Measurements from ENCODE around the gene UBD. TPM values are rescaled to one million over a fixed set of nuclear protein-coding genes. Genes with fewer than 3 reads are reported as not detected.

Gene UBD
- total RNA-seq, 1 donor from 2014 or later, result not detected

DNA sequence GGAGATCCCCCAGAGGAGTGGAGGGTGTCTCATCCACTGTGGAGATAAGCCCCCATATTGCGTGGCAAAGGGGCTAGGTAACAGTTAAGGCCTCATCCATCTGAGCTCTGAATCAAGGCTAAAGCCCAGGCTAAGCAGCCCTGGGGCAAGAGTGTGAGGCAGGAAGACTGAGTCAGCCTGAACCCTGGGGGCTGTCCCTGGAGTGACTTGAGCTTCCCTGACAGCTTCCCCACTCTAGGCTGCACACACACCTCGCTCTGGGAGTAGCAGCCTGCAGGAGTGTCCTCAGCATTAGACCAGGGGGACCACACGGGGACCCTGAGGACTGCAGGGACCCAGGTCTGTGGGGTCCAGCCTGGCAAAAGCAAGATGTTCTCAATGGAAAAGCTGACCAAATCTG, 27.9 kb downstream of the UBD start:
- TF ChIP-seq, protein P1, sequence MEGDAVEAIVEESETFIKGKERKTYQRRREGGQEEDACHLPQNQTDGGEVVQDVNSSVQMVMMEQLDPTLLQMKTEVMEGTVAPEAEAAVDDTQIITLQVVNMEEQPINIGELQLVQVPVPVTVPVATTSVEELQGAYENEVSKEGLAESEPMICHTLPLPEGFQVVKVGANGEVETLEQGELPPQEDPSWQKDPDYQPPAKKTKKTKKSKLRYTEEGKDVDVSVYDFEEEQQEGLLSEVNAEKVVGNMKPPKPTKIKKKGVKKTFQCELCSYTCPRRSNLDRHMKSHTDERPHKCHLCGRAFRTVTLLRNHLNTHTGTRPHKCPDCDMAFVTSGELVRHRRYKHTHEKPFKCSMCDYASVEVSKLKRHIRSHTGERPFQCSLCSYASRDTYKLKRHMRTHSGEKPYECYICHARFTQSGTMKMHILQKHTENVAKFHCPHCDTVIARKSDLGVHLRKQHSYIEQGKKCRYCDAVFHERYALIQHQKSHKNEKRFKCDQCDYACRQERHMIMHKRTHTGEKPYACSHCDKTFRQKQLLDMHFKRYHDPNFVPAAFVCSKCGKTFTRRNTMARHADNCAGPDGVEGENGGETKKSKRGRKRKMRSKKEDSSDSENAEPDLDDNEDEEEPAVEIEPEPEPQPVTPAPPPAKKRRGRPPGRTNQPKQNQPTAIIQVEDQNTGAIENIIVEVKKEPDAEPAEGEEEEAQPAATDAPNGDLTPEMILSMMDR (IDR thresholded peaks at IDR 0.05), result no peak
- no peak for DNase-seq (ENCODE audit: low spot score in 2 of 2)
- no peaks in the 10 kb centered on the region for H3K4me1 ChIP-seq
- intact Hi-C loops (cut with DNase I), result no loop called here
- H3K27me3 ChIP-seq, result no peaks in the 10 kb centered on the region
- H3K36me3 ChIP-seq, result no peaks in the 10 kb centered on the region
- no peaks in the 10 kb centered on the region for H3K9me3 ChIP-seq
- no peak overlapping the region for H3K4me3 ChIP-seq
- no peak overlapping the region for H3K27ac ChIP-seq

DNA sequence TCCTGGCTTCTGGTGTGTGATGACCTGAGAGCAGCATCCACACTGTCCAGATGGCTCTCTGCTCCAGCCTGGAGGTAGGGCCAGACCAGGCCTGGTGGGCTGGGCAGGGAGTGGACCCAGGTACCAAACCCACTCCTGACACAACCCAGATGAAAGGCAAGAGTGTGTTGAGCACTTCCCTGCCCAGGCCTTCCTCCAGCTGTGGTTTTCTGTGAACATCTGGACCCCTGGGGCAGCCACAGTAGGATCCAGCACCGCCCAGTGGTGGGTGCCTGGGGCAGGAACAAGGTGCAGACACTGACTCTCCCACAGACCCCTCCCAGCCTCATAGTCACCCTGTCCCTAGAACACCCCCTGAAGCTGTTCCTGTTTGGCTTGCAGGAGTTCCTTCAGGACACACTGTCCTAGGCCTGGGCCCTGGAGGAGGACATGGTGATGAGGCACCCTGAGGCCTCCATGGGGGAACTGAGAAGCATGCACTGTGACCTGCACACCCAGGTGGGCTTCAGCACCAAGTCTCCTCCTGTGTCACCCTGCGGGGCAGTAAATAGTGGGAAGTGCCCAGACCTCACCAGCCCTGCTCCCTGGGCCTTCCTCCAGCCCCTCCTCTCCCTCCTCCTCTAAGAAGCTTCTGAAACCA, 28.7 kb downstream of the UBD start:
- Histone ChIP-seq H3K9me3 (no peaks in the 10 kb centered on the region), H3K4me3 (no peak overlapping the region), H3K4me1 (no peaks in the 10 kb centered on the region), H3K27me3 (no peaks in the 10 kb centered on the region), H3K36me3 (no peaks in the 10 kb centered on the region), H3K27ac (no peak overlapping the region)
- TF ChIP-seq, protein P1 (IDR thresholded peaks at IDR 0.05), result no peak
- no peak for DNase-seq (ENCODE audit: low spot score in 2 of 2)
- intact Hi-C loops (cut with DNase I), result no loop called here

DNA sequence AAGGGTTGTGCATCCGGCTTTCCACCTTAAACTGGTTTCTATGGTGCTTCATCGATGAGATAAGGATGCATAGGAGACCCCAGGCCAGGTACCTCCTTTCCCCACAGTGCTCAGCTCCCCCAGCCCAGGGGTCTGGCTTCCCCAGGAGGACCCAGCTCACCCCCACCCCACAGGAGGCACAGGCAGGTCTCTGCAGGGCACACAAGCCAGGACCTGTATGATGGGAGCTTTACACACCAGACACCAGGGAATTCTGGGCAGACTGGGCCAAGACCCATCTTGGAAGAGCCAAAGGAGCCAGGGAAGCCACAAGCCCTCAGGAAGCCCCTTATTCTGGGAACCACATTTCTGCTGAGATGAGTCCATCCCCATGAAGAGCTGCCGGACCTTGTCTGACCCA, 29.6 kb downstream of the UBD start:
- Histone ChIP-seq H3K36me3 (no peaks in the 10 kb centered on the region), H3K4me1 (no peaks in the 10 kb centered on the region), H3K27ac (no peak overlapping the region), H3K4me3 (no peak overlapping the region), H3K27me3 (no peaks in the 10 kb centered on the region), H3K9me3 (no peaks in the 10 kb centered on the region)
- DNase-seq (ENCODE audit: low spot score in 2 of 2), result no peak
- TF ChIP-seq, protein P1 (IDR thresholded peaks at IDR 0.05), result no peak
- intact Hi-C loops (cut with DNase I), result no loop called here

DNA sequence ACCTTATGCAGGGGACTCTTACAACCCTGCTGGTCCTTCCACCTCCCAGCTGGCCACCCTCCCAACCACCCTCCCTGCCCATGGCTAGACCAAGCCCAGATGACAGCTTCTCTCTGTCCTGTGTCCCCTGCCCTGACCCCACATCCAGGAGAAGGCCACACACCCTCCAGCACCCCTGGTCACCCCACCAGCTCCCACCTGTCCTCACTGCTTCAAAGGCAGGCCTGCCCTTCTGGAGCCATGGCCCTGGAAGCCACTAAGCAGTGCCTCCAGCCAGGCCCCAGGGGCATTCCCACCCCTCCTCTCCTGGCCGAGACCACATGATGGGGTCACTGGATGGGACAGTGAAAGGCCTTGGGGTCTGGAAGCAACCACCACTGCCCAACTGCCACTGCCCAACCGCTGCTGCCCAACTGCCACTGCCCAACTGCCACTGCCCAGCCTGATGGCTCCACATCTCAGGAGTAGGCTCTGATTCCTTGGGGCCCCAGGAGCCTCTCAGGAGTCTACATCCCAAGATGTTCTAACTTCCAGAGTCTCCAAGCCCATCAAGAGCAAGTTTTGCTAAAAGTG, 30.5 kb downstream of the UBD start:
- H3K27ac ChIP-seq, result no peak overlapping the region
- intact Hi-C loops (cut with DNase I), result no loop called here
- no peak overlapping the region for H3K4me3 ChIP-seq
- H3K4me1 ChIP-seq, result no peaks in the 10 kb centered on the region
- no peaks in the 10 kb centered on the region for H3K27me3 ChIP-seq
- no peaks in the 10 kb centered on the region for H3K9me3 ChIP-seq
- no peak for DNase-seq (ENCODE audit: low spot score in 2 of 2)
- TF ChIP-seq, protein P1 (IDR thresholded peaks at IDR 0.05), result no peak
- H3K36me3 ChIP-seq, result no peaks in the 10 kb centered on the region

DNA sequence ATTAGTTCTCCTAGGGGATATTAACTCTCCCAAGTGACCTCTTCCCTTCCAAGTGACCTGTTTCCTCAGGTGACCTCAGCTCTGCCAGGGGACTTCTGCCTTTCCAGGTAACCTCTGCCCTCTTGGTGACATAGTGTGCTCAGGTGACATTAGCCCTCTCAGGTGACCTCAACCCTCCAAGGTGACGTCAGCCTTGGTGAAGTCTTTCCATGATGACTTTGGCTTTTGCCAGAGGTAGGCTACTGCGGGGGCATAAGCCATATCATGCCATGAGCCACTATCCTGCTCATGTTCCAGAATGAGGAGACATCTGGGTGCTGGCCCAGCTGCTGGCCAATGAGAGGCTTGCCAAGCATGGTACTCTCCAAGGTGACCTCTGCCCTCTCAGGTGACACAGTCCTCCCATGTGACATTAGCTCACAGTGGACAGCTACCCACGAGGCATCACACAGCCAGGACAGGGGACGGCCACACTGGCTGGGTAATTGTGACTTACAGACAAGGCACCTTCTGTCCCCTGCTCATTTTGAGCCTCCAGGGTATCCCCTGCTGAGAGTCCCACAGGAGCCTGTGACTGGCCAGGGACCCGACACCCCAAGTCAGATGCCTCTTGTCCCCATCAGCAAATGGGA, 31.1 kb downstream of the UBD start:
- no peaks in the 10 kb centered on the region for H3K36me3 ChIP-seq
- no peaks in the 10 kb centered on the region for H3K27me3 ChIP-seq
- TF ChIP-seq, protein P1 (IDR thresholded peaks at IDR 0.05), result no peak
- DNase-seq (ENCODE audit: low spot score in 2 of 2), result no peak
- no peaks in the 10 kb centered on the region for H3K4me1 ChIP-seq
- no peak overlapping the region for H3K27ac ChIP-seq
- intact Hi-C loops (cut with DNase I), result no loop called here
- no peak overlapping the region for H3K4me3 ChIP-seq
- no peaks in the 10 kb centered on the region for H3K9me3 ChIP-seq

All from ascending aorta (tissue), 2 donors.